Liver (tissue), 9 donors: Measurements from ENCODE around the gene PPARA. TPM values are rescaled to one million over a fixed set of nuclear protein-coding genes. Genes with fewer than 3 reads are reported as not detected.

Experiments used
- DNase-seq: peaks from one replicate; pipeline ENCODE4 v3.0.0-alpha.2; 2017; ENCODE audit warnings: low spot score
- H3K27ac ChIP-seq, 2 donors: one replicate each; pipeline ENCODE4 v1.7.0; 2013; ENCODE audit warnings: inconsistent platforms in 2 of 2, low read length in 2 of 2, control low read depth in 1 of 2, low read depth in 1 of 2, mild to moderate bottlenecking in 1 of 2
- H3K27me3 ChIP-seq, 4 donors: one replicate each; pipeline versions ENCODE4 v1.6.1 to v1.7.0; 2013; ENCODE audit warnings: low read length in 3 of 4, inconsistent platforms in 1 of 4, mild to moderate bottlenecking in 1 of 4, moderate library complexity in 1 of 4; ENCODE audit not compliant: control insufficient read depth in 4 of 4, insufficient read depth in 4 of 4
- H3K36me3 ChIP-seq, 4 donors: one replicate each; pipeline versions ENCODE4 v1.6.1 to v1.7.0; 2013; ENCODE audit warnings: low read length in 3 of 4, mild to moderate bottlenecking in 3 of 4, low read depth in 1 of 4, moderate library complexity in 1 of 4; ENCODE audit not compliant: control insufficient read depth in 4 of 4, insufficient read depth in 3 of 4
- H3K4me1 ChIP-seq, 4 donors: one replicate each; pipeline versions ENCODE4 v1.6.1 to v1.7.0; 2013; ENCODE audit warnings: low read length in 3 of 4, mild to moderate bottlenecking in 3 of 4, moderate library complexity in 1 of 4; ENCODE audit not compliant: control insufficient read depth in 4 of 4, insufficient read depth in 4 of 4
- H3K4me3 ChIP-seq, 3 donors: one replicate each; pipeline versions ENCODE4 v1.6.1 to v1.7.0; 2013; ENCODE audit warnings: low read length in 3 of 3, control low read depth in 1 of 3, low read depth in 1 of 3, mild to moderate bottlenecking in 1 of 3
- H3K9ac ChIP-seq, 2 donors: one replicate each; pipeline ENCODE4 v1.7.0; 2013; ENCODE audit warnings: low read length in 2 of 2, mild to moderate bottlenecking in 2 of 2, moderate library complexity in 2 of 2, control low read depth in 1 of 2, low read depth in 1 of 2
- H3K9me3 ChIP-seq, 4 donors: one replicate each; pipeline versions ENCODE4 v1.6.1 to v1.7.0; 2013; ENCODE audit warnings: low read length in 3 of 4; ENCODE audit not compliant: control insufficient read depth in 4 of 4
- ATF3 ChIP-seq: IDR thresholded peaks from 2 replicates; pipeline ENCODE4 v1.6.1; 2016; ENCODE audit warnings: antibody characterized with exemption
- CTCF ChIP-seq: fragments of 150-350 bp; IDR thresholded peaks from 2 replicates; pipeline ENCODE4 v1.5.1; 2017; ENCODE audit warnings: improper control_type of control experiment, low read depth, low read length; ENCODE audit not compliant: missing input control
- EGR1 ChIP-seq, 2 donors: IDR thresholded peaks; 2 replicates each; pipeline ENCODE4 v1.6.1; 2016 to 2018; ENCODE audit warnings: antibody characterized with exemption in 2 of 2, low read depth in 2 of 2
- FOXA1 ChIP-seq: IDR thresholded peaks from 2 replicates; pipeline ENCODE4 v1.6.1; 2016; ENCODE audit warnings: antibody characterized with exemption
- FOXA2 ChIP-seq: IDR thresholded peaks from 2 replicates; pipeline ENCODE4 v1.6.1; 2016; ENCODE audit warnings: antibody characterized with exemption
- GABPA ChIP-seq, 2 donors: IDR thresholded peaks in 1 of 2; conservative IDR thresholded peaks in 1 of 2; 2 replicates each; pipeline ENCODE4 v1.6.1; 2016; ENCODE audit warnings: antibody characterized with exemption in 2 of 2, mild to moderate bottlenecking in 1 of 2, moderate library complexity in 1 of 2
- HNF4A ChIP-seq, 2 donors: conservative IDR thresholded peaks; 2 replicates each; pipeline ENCODE4 v1.6.1; 2016; ENCODE audit warnings: antibody characterized with exemption in 2 of 2, mild to moderate bottlenecking in 2 of 2
- HNF4G ChIP-seq: IDR thresholded peaks from 2 replicates; pipeline ENCODE4 v1.6.1; 2016; ENCODE audit warnings: antibody characterized with exemption
- JUND ChIP-seq, 2 donors: IDR thresholded peaks; 2 replicates each; pipeline ENCODE4 v1.6.1; 2016; ENCODE audit warnings: antibody characterized with exemption in 2 of 2
- MAX ChIP-seq: IDR thresholded peaks from 2 replicates; pipeline ENCODE4 v1.6.1; 2016; ENCODE audit warnings: antibody characterized with exemption
- NR2F2 ChIP-seq: IDR thresholded peaks from 2 replicates; pipeline ENCODE4 v1.6.1; 2016; ENCODE audit warnings: antibody characterized with exemption
- RAD21 ChIP-seq, 2 donors: IDR thresholded peaks; 2 replicates each; pipeline ENCODE4 v1.6.1; 2016; ENCODE audit warnings: antibody characterized with exemption in 2 of 2, mild to moderate bottlenecking in 2 of 2
- REST ChIP-seq: IDR thresholded peaks from 2 replicates; pipeline ENCODE4 v1.6.1; 2016; ENCODE audit warnings: antibody characterized with exemption, mild to moderate bottlenecking
- RXRA ChIP-seq, 2 donors: IDR thresholded peaks; 2 replicates each; pipeline ENCODE4 v1.6.1; 2017 to 2018; ENCODE audit warnings: antibody characterized with exemption in 2 of 2, mild to moderate bottlenecking in 1 of 2
- SP1 ChIP-seq: IDR thresholded peaks from 2 replicates; pipeline ENCODE4 v1.6.1; 2018; ENCODE audit warnings: antibody characterized with exemption, mild to moderate bottlenecking
- TAF1 ChIP-seq: conservative IDR thresholded peaks from 2 replicates; pipeline ENCODE4 v1.6.1; 2016; ENCODE audit warnings: antibody characterized with exemption, mild to moderate bottlenecking
- YY1 ChIP-seq: IDR thresholded peaks from 2 replicates; pipeline ENCODE4 v1.6.1; 2016; ENCODE audit warnings: antibody characterized with exemption, mild to moderate bottlenecking
- ZBTB33 ChIP-seq: IDR thresholded peaks from 2 replicates; pipeline ENCODE4 v1.6.1; 2016; ENCODE audit warnings: antibody characterized with exemption
- WGBS: extraction: QIAGEN DNeasy Blood & Tissue Kit; methylation state at CpG from one replicate; pipeline ENCODE4 v1.1.7; 2013; 5-methylcytosine and 5-hydroxymethylcytosine counted together
- polyA plus RNA-seq, 2 donors: library from polyadenylated mRNA; stranded (reverse) in 1 of 2; unstranded in 1 of 2; fragments of 200-250 nt in 1 of 2; fragments of >200 nt in 1 of 2; fragmentation: Nextera tagmentation in 1 of 2; extraction: Ambion mirVana in 1 of 2; gene quantifications; one replicate each; pipeline versions ENCODE4 v1.2.1 to v1.2.3, GENCODE V29; 2013 to 2015
- total RNA-seq, 2 donors: library from RNA; depleted of rRNA; stranded (reverse); fragments of >200 nt; gene quantifications; one replicate each; pipeline ENCODE4 v1.2.3, GENCODE V29; 2014
- donor health status: healthy.
- donor health status: healthy.
- donor health status: healthy.
- donor health status: healthy.
- donor health status: healthy.

PPARA gene
- total and polyA plus RNA-seq, 4 donors = 31.2 to 78.8 (median 41.3) TPM

GRCh38 chr22:46102752-46103151 lies 47.6 kb upstream of the PPARA start:
- Histone ChIP-seq H3K9ac (no peak overlapping the region), H3K9me3 (no peaks in the 10 kb centered on the region), H3K27ac (no peak overlapping the region), H3K36me3 (peaks cover 5 to 30% (median 13%) of the 10 kb centered on the region in 4 donors), H3K4me3 (no peak overlapping the region), H3K27me3 (no peaks in the 10 kb centered on the region), H3K4me1 (peaks cover 42 to 59% (median 50%) of the 10 kb centered on the region in 4 donors)
- 91% methylated on average over 13 of the region's 13 CpGs for WGBS
- DNase-seq = no peak
- TF ChIP-seq MAX (no peak), TAF1 (no peak), CTCF (no peak), JUND (IDR thresholded peaks at IDR 0.05) (no peak), ATF3 (no peak), FOXA2 (no peak), RXRA (IDR thresholded peaks at IDR 0.05) (no peak), NR2F2 (no peak), FOXA1 (no peak), YY1 (no peak), ZBTB33 (no peak), EGR1 (IDR thresholded peaks at IDR 0.05; ENCODE audit: low read depth in 2 of 2) (no peak), RAD21 (IDR thresholded peaks at IDR 0.05) (no peak), HNF4G (no peak), GABPA (IDR thresholded peaks at IDR 0.05 in 1 of 2, conservative IDR thresholded peaks at IDR 0.05 in 1 of 2) (no peak), REST (no peak), HNF4A (conservative IDR thresholded peaks at IDR 0.05) (no peak), SP1 (no peak)
